T follicular helper cell (primary cell): Measurements from ENCODE around the gene SAMD1.
A peak's percentile ranks its signal among the peaks of the same experiment; 100 is the strongest.

Experiments
- DNase-seq: peaks from one replicate; pipeline ENCODE4 v3.0.0-alpha.2; 2020; ENCODE audit warnings: low read depth

SAMD1 gene

GRCh38 chr19:14113762-14114414 is 23.3 kb upstream of the SAMD1 start:
- DNase-seq = peak; percentile 49

- no peak for DNase-seq
Observed at GRCh38 chr19:14112809-14113385, 22.3 kb upstream of the SAMD1 start.

GRCh38 chr19:14112051-14112808 is 21.7 kb upstream of the SAMD1 start:
- no peak for DNase-seq

- no peak for DNase-seq
Observed at GRCh38 chr19:14111486-14111885, 20.9 kb upstream of the SAMD1 start.

GRCh38 chr19:14110650-14111049 is 20.1 kb upstream of the SAMD1 start:
- no peak for DNase-seq

GRCh38 chr19:14107581-14108461 is 17.3 kb upstream of the SAMD1 start:
- no peak for DNase-seq

- no peak for DNase-seq
Observed at GRCh38 chr19:14106840-14107239, 16.3 kb upstream of the SAMD1 start.

- DNase-seq = no peak
Observed at GRCh38 chr19:14105680-14106079, 15.1 kb upstream of the SAMD1 start.

GRCh38 chr19:14103310-14103709 is 12.8 kb upstream of the SAMD1 start:
- no peak for DNase-seq

- DNase-seq = no peak
Observed at GRCh38 chr19:14102756-14103155, 12.2 kb upstream of the SAMD1 start.

GRCh38 chr19:14102102-14102696 is 11.6 kb upstream of the SAMD1 start:
- no peak for DNase-seq

GRCh38 chr19:14101003-14101545 is 10.5 kb upstream of the SAMD1 start:
- no peak for DNase-seq

- no peak for DNase-seq
Observed at GRCh38 chr19:14097532-14098151, 7.1 kb upstream of the SAMD1 start.

- no peak for DNase-seq
Observed at GRCh38 chr19:14096272-14096992, 5.9 kb upstream of the SAMD1 start.

GRCh38 chr19:14094854-14095253 is 4.3 kb upstream of the SAMD1 start:
- DNase-seq = no peak

- no peak for DNase-seq
Observed at GRCh38 chr19:14093117-14093823, 2.7 kb upstream of the SAMD1 start.

GRCh38 chr19:14091813-14092462 is 1.4 kb upstream of the SAMD1 start:
- DNase-seq = no peak

GRCh38 chr19:14091081-14091812 is 696 bp upstream of the SAMD1 start:
- DNase-seq = peak; percentile 33
